ENCODE data around the gene HEXD. TPM values are rescaled to one million over a fixed set of nuclear protein-coding genes. Genes with fewer than 3 reads are reported as not detected.

HEXD gene
- total RNA-seq, 2 experiments from 2014 or later: 47.6 to 53.6 TPM

DNA sequence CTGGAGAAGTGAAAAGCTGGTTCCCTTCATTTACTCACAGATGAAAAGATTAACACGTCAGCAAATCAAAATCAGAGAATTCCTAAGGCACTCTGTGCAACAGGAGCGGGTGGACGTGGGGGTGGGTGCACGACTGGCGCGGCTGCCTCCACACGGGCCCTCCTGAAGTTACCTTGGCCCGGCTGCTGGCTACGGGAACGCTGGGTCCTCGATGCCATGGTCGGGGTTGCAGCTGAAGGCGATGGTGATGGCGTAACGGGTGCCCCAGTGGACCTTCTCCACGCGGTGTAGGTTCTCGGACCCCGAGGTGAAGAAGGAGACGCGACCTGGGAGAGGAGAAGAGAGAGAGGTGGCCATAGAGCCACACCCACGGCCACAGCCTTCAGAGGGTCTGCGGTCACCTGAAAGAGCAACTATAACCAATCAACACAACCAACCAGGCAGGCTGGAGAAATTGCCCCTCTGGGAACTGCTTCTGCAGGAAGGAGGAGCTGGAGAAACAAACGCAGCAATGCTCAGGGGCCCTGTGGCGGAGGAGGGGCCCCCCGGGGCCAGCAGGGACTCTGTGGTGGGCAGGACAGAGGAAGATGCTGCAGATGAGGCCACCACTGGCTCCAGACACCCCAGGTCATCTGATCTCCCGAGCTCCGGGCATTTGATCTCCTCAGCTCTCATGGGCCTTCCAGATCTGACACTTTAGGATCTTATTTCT lies 25.8 kb upstream of the HEXD start:
- ATAC-seq: no peak
- Mint-ChIP-seq H3K4me1 (ENCODE audit: low read depth) (no peaks in the 10 kb centered on the region), H3K9me3 (ENCODE audit: insufficient read depth) (no peaks in the 10 kb centered on the region), H3K4me3 (no peak overlapping the region), H3K27me3 (ENCODE audit: low read depth) (peaks cover 4% of the 10 kb centered on the region), H3K27ac (no peak overlapping the region), H3K36me3 (ENCODE audit: low read depth) (peaks cover 2% of the 10 kb centered on the region)
- ChIA-PET POLR2A (no interaction called here), CTCF (no interaction called here)
- DNase-seq: no peak

GRCh38 chr17:82392941-82393340 lies 25.2 kb upstream of the HEXD start:
- ChIA-PET CTCF (no interaction called here), POLR2A (no interaction called here)
- Mint-ChIP-seq H3K4me3 (no peak overlapping the region), H3K36me3 (ENCODE audit: low read depth) (peaks cover 2% of the 10 kb centered on the region), H3K27ac (no peak overlapping the region), H3K9me3 (ENCODE audit: insufficient read depth) (no peaks in the 10 kb centered on the region), H3K4me1 (ENCODE audit: low read depth) (no peaks in the 10 kb centered on the region), H3K27me3 (ENCODE audit: low read depth) (no peaks in the 10 kb centered on the region)
- DNase-seq (no peak), ATAC-seq (no peak)

- ChIA-PET POLR2A (no interaction called here), CTCF (no interaction called here)
Observed at GRCh38 chr17:82394278-82394677, 23.9 kb upstream of the HEXD start.

GRCh38 chr17:82396601-82397435 lies 21.3 kb upstream of the HEXD start:
- ChIA-PET POLR2A (no interaction called here), CTCF (no interaction called here)
- Mint-ChIP-seq H3K9me3 (ENCODE audit: insufficient read depth) (no peaks in the 10 kb centered on the region), H3K4me3 (no peak overlapping the region), H3K4me1 (ENCODE audit: low read depth) (peaks cover 17% of the 10 kb centered on the region), H3K36me3 (ENCODE audit: low read depth) (peaks cover 9% of the 10 kb centered on the region), H3K27ac (peak overlapping the region; percentile 9), H3K27me3 (ENCODE audit: low read depth) (no peaks in the 10 kb centered on the region)
- ATAC-seq: no peak
- no peak for DNase-seq

More at GRCh38 chr17:82394278-82394677, 23.9 kb upstream of the HEXD start:
- Mint-ChIP-seq H3K4me1 (ENCODE audit: low read depth) (no peaks in the 10 kb centered on the region), H3K36me3 (ENCODE audit: low read depth) (peaks cover 2% of the 10 kb centered on the region), H3K4me3 (no peak overlapping the region), H3K9me3 (ENCODE audit: insufficient read depth) (no peaks in the 10 kb centered on the region), H3K27ac (no peak overlapping the region), H3K27me3 (ENCODE audit: low read depth) (no peaks in the 10 kb centered on the region)
- no peak for ATAC-seq
- no peak for DNase-seq

DNA sequence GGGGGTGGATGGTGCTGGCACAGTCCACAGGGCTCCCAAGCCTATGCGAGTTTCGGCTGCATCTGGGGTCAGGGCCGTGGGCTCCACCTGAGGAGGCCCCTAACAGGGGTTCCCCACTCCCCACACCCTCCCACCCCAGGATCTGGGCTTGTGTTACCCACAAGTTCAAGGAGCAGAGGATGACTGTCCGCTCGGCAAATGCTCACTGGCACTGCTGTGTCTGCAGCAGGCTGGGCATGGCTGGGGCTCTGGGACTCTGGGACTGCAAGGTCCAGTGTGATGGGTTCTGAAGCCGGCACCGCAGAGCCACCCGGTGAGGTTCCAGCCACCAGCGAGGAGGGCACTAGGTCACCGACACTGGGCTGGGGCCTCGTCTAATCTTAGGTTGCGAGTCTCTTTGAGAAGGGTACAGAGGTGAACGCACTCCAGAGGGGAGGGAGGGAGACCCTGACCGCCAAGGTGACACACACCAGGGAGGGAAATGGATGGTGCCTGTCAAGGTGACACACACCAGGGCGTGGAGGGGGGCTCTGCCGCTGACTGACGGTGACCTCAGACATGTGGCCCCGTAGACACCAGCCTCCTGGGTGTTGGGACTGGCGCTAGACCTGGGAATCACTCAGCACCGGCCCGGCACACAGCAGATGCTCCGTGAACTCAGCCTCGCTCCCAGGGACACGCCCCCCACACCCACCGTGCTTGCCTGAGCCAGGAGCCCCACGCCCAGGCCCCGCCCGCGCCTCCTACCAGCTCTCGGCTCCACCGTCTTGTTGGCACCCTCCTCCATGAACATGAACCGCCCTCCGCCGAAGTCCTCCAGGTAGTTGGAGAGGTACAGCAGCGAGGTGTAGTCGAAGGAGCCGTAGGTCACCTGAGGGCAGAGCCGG lies 20.5 kb upstream of the HEXD start:
- ChIA-PET CTCF (no interaction called here), POLR2A (no interaction called here)
- no peak overlapping the region for H3K4me3 Mint-ChIP-seq
- H3K27me3 Mint-ChIP-seq (ENCODE audit: low read depth): no peaks in the 10 kb centered on the region
- no peak for ATAC-seq
- peaks cover 19% of the 10 kb centered on the region for H3K4me1 Mint-ChIP-seq (ENCODE audit: low read depth)
- peaks cover 11% of the 10 kb centered on the region for H3K36me3 Mint-ChIP-seq (ENCODE audit: low read depth)
- no peak overlapping the region for H3K27ac Mint-ChIP-seq
- no peaks in the 10 kb centered on the region for H3K9me3 Mint-ChIP-seq (ENCODE audit: insufficient read depth)
- no peak for DNase-seq

GRCh38 chr17:82399041-82399441 lies 19.1 kb upstream of the HEXD start:
- H3K27ac Mint-ChIP-seq: no peak overlapping the region
- H3K27me3 Mint-ChIP-seq (ENCODE audit: low read depth): no peaks in the 10 kb centered on the region
- peaks cover 19% of the 10 kb centered on the region for H3K4me1 Mint-ChIP-seq (ENCODE audit: low read depth)
- H3K9me3 Mint-ChIP-seq (ENCODE audit: insufficient read depth): no peaks in the 10 kb centered on the region
- no peak overlapping the region for H3K4me3 Mint-ChIP-seq
- H3K36me3 Mint-ChIP-seq (ENCODE audit: low read depth): peaks cover 19% of the 10 kb centered on the region
- POLR2A ChIA-PET: no interaction called here
- CTCF ChIA-PET: interaction anchor here (0.9 to 1.9 kb wide), 3 partner anchors 15 to 48 kb away, joined by 3 to 5 read pairs (median 3); no protein-coding TSS in a partner anchor
- DNase-seq: no peak
- ATAC-seq: no peak

- ATAC-seq (no peak), DNase-seq (no peak)
- H3K9me3 Mint-ChIP-seq (ENCODE audit: insufficient read depth): no peaks in the 10 kb centered on the region
- peaks cover 19% of the 10 kb centered on the region for H3K36me3 Mint-ChIP-seq (ENCODE audit: low read depth)
- H3K4me3 Mint-ChIP-seq: no peak overlapping the region
- H3K27me3 Mint-ChIP-seq (ENCODE audit: low read depth): no peaks in the 10 kb centered on the region
- ChIA-PET POLR2A (no interaction called here), CTCF (interaction anchor here (0.9 to 1.9 kb wide), 3 partner anchors 14 to 48 kb away, joined by 3 to 5 read pairs (median 3); no protein-coding TSS in a partner anchor)
- peaks cover 19% of the 10 kb centered on the region for H3K4me1 Mint-ChIP-seq (ENCODE audit: low read depth)
- no peak overlapping the region for H3K27ac Mint-ChIP-seq
Observed at GRCh38 chr17:82399601-82400101, 18.5 kb upstream of the HEXD start.

DNA sequence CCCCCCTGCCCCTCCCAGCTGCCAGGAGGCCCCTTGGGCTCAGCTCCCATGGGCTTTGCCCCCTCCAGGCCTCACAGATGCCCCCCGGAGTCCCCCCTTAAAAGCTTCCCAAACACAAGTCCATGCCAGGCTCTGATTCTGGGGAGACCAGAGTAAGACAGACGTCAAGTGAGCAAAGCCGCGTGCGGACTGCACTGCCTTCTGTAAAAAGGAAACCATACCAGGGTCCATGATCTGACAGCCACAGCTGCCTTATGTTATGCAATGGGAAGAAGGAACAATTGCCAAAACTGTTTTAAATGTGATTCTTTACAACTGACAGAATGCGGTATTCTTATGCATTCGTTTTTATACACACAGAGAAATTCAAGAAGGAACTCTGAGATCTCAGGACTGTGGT lies 17.9 kb upstream of the HEXD start:
- no peak for DNase-seq

GRCh38 chr17:82400830-82401229 lies 17.3 kb upstream of the HEXD start:
- peak overlapping the region; percentile 86 for H3K27ac Mint-ChIP-seq
- no peaks in the 10 kb centered on the region for H3K9me3 Mint-ChIP-seq (ENCODE audit: insufficient read depth)
- ChIA-PET POLR2A (no interaction called here), CTCF (interaction anchor here (0.7 to 1.9 kb wide), 2 partner anchors 44 to 50 kb away, joined by 3 to 5 read pairs; no protein-coding TSS in a partner anchor)
- DNase-seq (peak; percentile 79), ATAC-seq (peak; percentile 95)
- H3K4me3 Mint-ChIP-seq: peak overlapping the region; percentile 66
- peaks cover 20% of the 10 kb centered on the region for H3K36me3 Mint-ChIP-seq (ENCODE audit: low read depth)
- H3K27me3 Mint-ChIP-seq (ENCODE audit: low read depth): no peaks in the 10 kb centered on the region
- peaks cover 19% of the 10 kb centered on the region for H3K4me1 Mint-ChIP-seq (ENCODE audit: low read depth)

More for the DNA sequence above, 17.9 kb upstream of the HEXD start:
- no peaks in the 10 kb centered on the region for H3K9me3 Mint-ChIP-seq (ENCODE audit: insufficient read depth)
- peaks cover 19% of the 10 kb centered on the region for H3K4me1 Mint-ChIP-seq (ENCODE audit: low read depth)
- POLR2A ChIA-PET: no interaction called here
- CTCF ChIA-PET: interaction anchor here (0.7 to 1.9 kb wide), 2 partner anchors 43 to 49 kb away, joined by 3 to 5 read pairs; no protein-coding TSS in a partner anchor
- H3K27ac Mint-ChIP-seq: no peak overlapping the region
- H3K4me3 Mint-ChIP-seq: no peak overlapping the region
- peaks cover 19% of the 10 kb centered on the region for H3K36me3 Mint-ChIP-seq (ENCODE audit: low read depth)
- no peak for ATAC-seq
- H3K27me3 Mint-ChIP-seq (ENCODE audit: low read depth): no peaks in the 10 kb centered on the region

DNA sequence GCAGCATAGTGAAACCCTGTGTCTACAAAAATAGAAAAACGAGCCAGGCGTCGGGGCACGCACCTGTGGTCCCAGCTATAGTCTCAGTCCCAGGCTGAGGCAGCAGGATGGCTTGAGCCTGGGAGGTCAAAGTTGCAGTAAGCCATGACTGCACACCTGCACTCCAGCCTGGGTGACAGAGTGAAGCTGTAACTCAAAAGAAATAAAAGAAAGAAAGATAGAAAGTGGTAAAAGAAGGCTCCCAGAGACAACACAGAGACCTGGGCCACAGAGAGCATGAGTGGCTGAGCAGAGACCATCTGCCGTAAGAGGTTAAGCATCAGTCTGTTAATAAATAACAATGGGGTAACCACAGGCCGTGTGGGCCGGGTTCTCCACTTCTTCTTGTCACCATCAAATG lies 15.3 kb upstream of the HEXD start:
- Mint-ChIP-seq H3K27ac (no peak overlapping the region), H3K4me1 (ENCODE audit: low read depth) (peaks cover 27% of the 10 kb centered on the region), H3K27me3 (ENCODE audit: low read depth) (no peaks in the 10 kb centered on the region), H3K36me3 (ENCODE audit: low read depth) (peaks cover 23% of the 10 kb centered on the region), H3K4me3 (no peak overlapping the region), H3K9me3 (ENCODE audit: insufficient read depth) (no peaks in the 10 kb centered on the region)
- ChIA-PET CTCF (no interaction called here), POLR2A (no interaction called here)
- no peak for ATAC-seq
- no peak for DNase-seq

GRCh38 chr17:82403662-82404660 lies 14.2 kb upstream of the HEXD start:
- H3K27ac Mint-ChIP-seq: no peak overlapping the region
- POLR2A ChIA-PET: no interaction called here
- no peak for DNase-seq
- no peaks in the 10 kb centered on the region for H3K9me3 Mint-ChIP-seq (ENCODE audit: insufficient read depth)
- H3K27me3 Mint-ChIP-seq (ENCODE audit: low read depth): no peaks in the 10 kb centered on the region
- CTCF ChIA-PET: no interaction called here
- H3K4me3 Mint-ChIP-seq: no peak overlapping the region
- no peak for ATAC-seq
- H3K4me1 Mint-ChIP-seq (ENCODE audit: low read depth): peaks cover 30% of the 10 kb centered on the region
- peaks cover 23% of the 10 kb centered on the region for H3K36me3 Mint-ChIP-seq (ENCODE audit: low read depth)

Data from activated CD8-positive, alpha-beta T cell treated with anti-CD3 and anti-CD28 coated beads, Interleukin-2, amount 10 ng/mL, durations not matched to agents 7 days and 5 days (primary cell).